ELR (cell line): ENCODE data around the gene IFI30.
A peak's percentile ranks its signal among the peaks of the same experiment; 100 is the strongest.

Experiments used
- DNase-seq: peaks from one replicate; pipeline ENCODE4 v3.0.0-alpha.2; 2015; ENCODE audit warnings: low read depth

IFI30 gene

DNA sequence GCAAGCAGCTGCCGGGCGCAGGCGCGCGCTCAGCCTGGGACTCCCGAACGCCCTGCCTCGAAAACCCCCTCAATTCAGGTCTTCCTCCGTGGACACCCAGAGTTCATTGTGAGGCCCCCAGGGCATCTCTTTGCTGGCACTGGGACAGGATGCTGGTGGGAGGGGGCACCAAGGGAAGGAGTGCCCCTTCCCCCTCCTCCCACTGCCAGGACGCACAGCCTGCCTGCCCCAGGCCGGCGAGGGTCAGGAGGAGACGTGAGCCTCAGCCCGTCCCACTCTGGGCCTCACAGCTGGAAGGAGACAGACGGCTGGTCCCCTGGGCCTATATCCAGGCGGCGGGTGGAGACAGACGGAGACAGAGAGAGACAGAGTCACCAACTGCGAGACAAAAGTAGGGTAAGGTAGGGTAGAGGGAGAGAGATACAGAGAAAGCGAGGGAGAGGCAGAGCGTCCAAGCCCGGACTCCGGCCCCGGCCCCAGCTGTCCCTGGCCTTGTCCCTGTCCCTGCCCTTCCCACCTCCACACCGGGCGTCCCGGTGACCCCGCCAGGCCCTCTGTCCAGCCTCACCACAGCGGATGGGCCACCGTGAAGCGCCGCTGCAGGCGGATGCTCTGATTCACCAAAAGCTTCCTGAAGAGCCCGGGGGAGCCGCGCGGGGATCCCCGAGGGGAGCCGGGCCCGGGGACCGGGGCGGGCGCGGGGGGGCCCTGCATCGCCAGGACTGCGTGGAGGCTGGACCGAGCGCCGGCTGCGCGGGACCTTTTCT lies 52.3 kb downstream of the IFI30 start, which contains the start of gene PDE4C:
Gene PDE4C (minus strand): TSS at position 737 of the 767 bp plus-strand sequence. CDS start 23 bp downstream, at position 714.
- peak; percentile 37 for DNase-seq

DNA sequence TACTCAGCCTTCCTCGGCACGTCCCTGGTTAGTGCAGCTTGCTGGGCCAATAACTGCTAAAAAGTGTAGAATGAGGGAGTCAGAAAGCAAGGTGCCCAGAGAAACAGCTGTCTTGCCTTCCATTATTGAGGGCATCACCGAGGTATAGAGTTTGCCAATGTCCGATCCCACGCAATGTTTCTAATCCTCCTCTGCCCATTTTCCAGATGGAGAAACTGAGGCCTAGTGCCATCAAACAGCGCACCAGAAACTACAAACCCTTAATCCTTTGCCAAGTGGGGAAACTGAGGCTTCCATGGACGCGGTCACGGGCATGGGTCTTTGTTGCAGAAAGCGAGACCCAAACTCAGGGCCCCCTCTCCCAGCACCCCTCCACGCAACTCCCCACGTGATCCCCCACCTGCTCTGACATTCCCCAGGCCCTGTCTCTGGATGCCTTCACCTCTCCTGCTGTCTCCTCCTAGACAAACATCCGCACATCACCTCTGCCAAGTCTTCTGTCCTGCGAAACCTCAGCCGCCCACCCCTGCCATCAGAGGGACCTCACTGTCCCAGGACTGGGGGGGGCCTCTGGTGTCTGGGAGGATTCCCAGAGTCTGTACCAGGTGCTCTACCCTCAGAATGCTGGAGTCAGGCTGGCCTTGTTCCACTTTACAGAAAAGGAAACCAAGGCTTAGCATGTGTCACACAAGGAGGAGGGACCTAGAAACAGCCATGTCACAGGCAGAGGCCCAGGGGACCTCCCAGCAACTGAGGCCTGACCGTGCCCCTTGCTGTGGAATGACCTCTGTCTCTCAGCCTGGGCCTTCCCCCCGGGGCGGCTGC lies 53.6 kb downstream of the IFI30 start:
- DNase-seq = no peak
